Mesothelial cell of epicardium (in vitro differentiated cells): Measurements from ENCODE around the gene TTC28. TPM values are rescaled to one million over a fixed set of nuclear protein-coding genes. Genes with fewer than 3 reads are reported as not detected.
"Not testable (repeated sequence)": the region's sequence is repeated elsewhere in the genome, so short reads cannot be mapped to it uniquely, and the experiment has no call there.

Experiments used
- DNase-seq, 2 experiments: peaks; one replicate each; pipeline ENCODE4 v3.0.0; 2021; ENCODE audit warnings: low spot score in 2 of 2; ENCODE audit not compliant: unreplicated experiment in 2 of 2
- H3K27ac Mint-ChIP-seq: 2 replicates; pipeline ENCODE4 v1.8.0; 2021; ENCODE audit warnings: mixed read lengths
- H3K27me3 Mint-ChIP-seq: 2 replicates; pipeline ENCODE4 v1.8.0; 2021; ENCODE audit warnings: low read depth, mixed read lengths
- H3K36me3 Mint-ChIP-seq: 2 replicates; pipeline ENCODE4 v1.8.0; 2021; ENCODE audit warnings: mixed read lengths
- H3K4me1 Mint-ChIP-seq: 2 replicates; pipeline ENCODE4 v1.8.0; 2021; ENCODE audit warnings: mixed read lengths
- H3K4me3 Mint-ChIP-seq: 2 replicates; pipeline ENCODE4 v1.8.0; 2021; ENCODE audit warnings: mild to moderate bottlenecking, moderate library complexity, mixed read lengths
- H3K9me3 Mint-ChIP-seq: 2 replicates; pipeline ENCODE4 v1.8.0; 2021; ENCODE audit warnings: mixed read lengths
- CTCF ChIP-seq: fragments of 200-600 bp; sonication (generic); IDR thresholded peaks from one replicate; pipeline ENCODE4 v1.5.0; 2021; ENCODE audit warnings: antibody characterized with exemption; ENCODE audit not compliant: unreplicated experiment
- total RNA-seq: library from RNA; stranded (reverse); gene quantifications from 3 replicates; pipeline ENCODE4 v1.2.1, GENCODE V29; 2021

Gene TTC28
- total RNA-seq, 1 donor from 2014 or later = 95.9 TPM

GRCh38 chr22:28581016-28581415, 98.6 kb downstream of the TTC28 start:
- TF ChIP-seq CTCF = no peak
- Mint-ChIP-seq H3K4me3 (no peak overlapping the region), H3K27ac (peak overlapping the region; percentile 51), H3K27me3 (no peaks in the 10 kb centered on the region), H3K4me1 (peaks cover 24% of the 10 kb centered on the region), H3K9me3 (peaks cover 8% of the 10 kb centered on the region), H3K36me3 (peaks cover 5% of the 10 kb centered on the region)
- no peak for DNase-seq

- Mint-ChIP-seq H3K36me3 (peaks cover 9% of the 10 kb centered on the region), H3K4me1 (peaks cover 4% of the 10 kb centered on the region), H3K4me3 (no peak overlapping the region), H3K27ac (no peak overlapping the region), H3K27me3 (no peaks in the 10 kb centered on the region), H3K9me3 (peaks cover 23% of the 10 kb centered on the region)
- TF ChIP-seq CTCF = no peak
- no peak for DNase-seq
Observed at GRCh38 chr22:28576162-28576561, 103.5 kb downstream of the TTC28 start.

GRCh38 chr22:28574159-28574788, 105.4 kb downstream of the TTC28 start:
- Mint-ChIP-seq H3K27ac (no peak overlapping the region), H3K4me3 (no peak overlapping the region), H3K4me1 (peaks cover 4% of the 10 kb centered on the region), H3K9me3 (peaks cover 29% of the 10 kb centered on the region), H3K27me3 (no peaks in the 10 kb centered on the region), H3K36me3 (peaks cover 9% of the 10 kb centered on the region)
- DNase-seq = no peak
- TF ChIP-seq CTCF = no peak

GRCh38 chr22:28570696-28571373, 108.8 kb downstream of the TTC28 start:
- H3K4me1 Mint-ChIP-seq = peaks cover 4% of the 10 kb centered on the region
- no peak overlapping the region for H3K4me3 Mint-ChIP-seq
- no peak overlapping the region for H3K27ac Mint-ChIP-seq

GRCh38 chr22:28568974-28569373, 110.7 kb downstream of the TTC28 start:
- not testable (repeated sequence) for H3K27me3 Mint-ChIP-seq, DNase-seq, H3K4me1 Mint-ChIP-seq, H3K4me3 Mint-ChIP-seq, H3K27ac Mint-ChIP-seq, H3K36me3 Mint-ChIP-seq
- peaks cover 14% of the 10 kb centered on the region for H3K9me3 Mint-ChIP-seq

More at GRCh38 chr22:28570696-28571373, 108.8 kb downstream of the TTC28 start:
- Mint-ChIP-seq H3K36me3 (peaks cover 2% of the 10 kb centered on the region), H3K9me3 (peaks cover 28% of the 10 kb centered on the region), H3K27me3 (no peaks in the 10 kb centered on the region)
- DNase-seq = no peak
- no peak for TF ChIP-seq CTCF

- Mint-ChIP-seq H3K9me3 (peaks cover 14% of the 10 kb centered on the region), H3K36me3 (no peaks in the 10 kb centered on the region), H3K27ac (no peak overlapping the region), H3K4me1 (peaks cover 4% of the 10 kb centered on the region), H3K4me3 (no peak overlapping the region), H3K27me3 (no peaks in the 10 kb centered on the region)
- TF ChIP-seq CTCF = no peak
- DNase-seq = no peak
Observed at GRCh38 chr22:28568099-28568498, 111.5 kb downstream of the TTC28 start.

- not testable (repeated sequence) for H3K36me3 Mint-ChIP-seq, H3K27me3 Mint-ChIP-seq, H3K27ac Mint-ChIP-seq, H3K4me1 Mint-ChIP-seq, H3K4me3 Mint-ChIP-seq, DNase-seq
- H3K9me3 Mint-ChIP-seq = peaks cover 14% of the 10 kb centered on the region
Observed at GRCh38 chr22:28566920-28567499, 112.6 kb downstream of the TTC28 start.
